ENCODE results near the gene APOBEC3F.

The APOBEC3F gene

DNA sequence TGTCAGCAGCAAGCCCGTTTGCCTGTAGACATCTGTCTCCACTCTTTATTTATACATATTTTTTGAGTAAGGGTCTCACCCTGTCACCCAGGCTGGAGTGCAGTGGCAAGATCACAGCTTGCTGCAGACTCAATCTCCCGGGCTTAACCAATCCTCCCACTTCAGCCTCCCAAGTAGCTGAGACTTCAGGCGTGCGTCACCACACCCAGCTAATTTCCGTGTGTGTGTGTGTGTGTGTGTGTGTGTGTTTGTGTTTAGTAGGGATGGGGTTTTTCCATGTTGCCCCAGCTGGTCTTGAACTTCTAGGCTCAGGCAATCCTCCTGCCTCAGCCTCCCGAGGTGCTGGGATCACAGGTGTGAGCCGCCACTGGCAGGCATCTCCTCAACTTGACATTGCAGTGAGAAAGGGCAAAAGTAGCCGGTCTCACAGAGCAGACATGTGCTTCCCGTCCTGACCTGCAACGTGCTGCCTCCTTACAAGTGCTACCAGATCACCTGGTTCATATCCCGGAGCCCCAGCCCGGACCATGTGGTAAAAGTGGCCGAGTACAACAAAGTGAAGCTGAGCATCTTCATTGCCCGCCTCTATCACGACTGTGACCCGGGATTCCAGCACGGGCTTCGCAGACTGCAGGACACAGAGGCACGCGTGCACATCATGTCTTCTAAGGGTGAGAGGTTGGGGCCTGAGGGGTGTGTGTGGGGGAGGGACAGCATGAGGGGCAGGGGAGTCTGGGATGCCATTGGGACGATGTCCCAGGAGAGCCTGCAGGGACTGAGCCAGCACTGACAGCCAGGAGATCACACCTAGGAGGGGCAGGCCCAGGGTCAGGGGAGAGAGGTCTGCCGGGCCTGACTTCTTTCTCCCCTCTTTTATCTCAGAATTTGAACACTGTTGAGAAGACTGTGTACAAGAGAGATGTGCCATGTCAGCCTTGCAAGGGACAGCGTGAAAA, 50.7 kb downstream of the APOBEC3F start:
- DNase-seq (ENCODE audit: low spot score) = no peak

DNA sequence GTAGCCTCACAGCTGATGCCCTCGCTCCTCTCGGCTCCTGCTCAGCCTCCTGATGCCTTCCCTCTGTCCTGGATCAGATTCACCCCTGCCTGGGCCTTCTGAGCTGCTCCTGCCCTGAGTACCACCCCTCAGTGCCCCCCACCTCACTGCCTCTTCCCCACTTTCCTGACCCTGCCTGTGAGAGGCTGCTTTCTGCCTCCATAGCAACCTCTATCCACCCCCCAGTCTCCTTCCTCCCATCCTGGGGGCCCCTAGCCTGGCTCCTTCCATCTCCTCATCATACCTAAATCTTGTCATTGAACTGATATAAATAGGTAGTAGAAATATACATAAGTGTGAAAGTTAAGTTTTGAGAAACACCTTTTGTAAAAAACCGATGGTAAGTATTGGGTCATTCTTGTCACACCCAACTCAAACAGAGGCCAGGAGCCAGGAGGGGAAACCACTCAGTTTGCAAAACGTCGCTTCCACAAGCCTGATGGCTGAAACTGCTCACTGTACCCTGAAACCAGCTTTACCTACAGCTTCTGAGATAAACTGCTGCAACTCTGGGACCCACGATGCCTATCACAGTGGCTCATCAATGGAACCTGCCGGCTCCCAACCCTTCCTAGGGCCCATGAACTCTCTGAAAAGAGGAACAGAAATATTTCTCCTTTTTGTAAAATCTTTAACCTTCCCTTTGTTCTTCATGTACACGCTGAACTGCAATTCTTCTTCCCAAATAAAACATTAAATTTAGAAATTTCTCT, 51.6 kb downstream of the APOBEC3F start:
- no peak for DNase-seq (ENCODE audit: low spot score)

DNA sequence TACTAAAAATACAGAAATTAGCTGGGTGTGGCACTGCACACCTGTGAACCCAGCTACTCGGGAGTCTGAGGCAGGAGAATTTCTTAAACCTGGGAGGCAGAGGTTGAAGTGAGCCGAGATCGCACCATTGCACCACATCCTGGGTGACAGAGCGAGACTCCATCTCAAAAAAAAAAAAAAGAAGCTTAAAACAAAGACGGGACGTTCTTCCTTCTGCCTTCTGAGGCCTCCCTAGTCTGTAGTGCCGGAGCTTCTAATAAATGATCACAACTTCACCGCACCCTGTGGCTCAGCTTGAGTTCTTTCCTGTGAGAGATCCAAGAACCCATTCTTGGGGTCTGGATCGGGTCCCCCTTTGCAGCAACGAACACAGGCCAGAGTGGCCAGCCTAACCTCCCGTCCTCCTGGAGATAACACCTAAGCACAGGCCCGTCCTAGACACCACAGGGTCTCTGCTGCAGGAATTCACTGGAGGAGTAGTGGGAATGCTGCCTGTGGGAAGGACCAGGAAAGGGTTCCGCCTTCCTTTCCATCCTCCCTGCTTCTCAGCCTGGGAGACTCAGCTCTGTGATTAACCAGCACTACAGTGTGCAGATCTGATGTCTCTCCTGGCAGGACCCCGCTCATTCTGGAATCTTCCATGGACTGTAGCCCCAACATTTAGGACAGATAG, 54.2 kb downstream of the APOBEC3F start:
- DNase-seq (ENCODE audit: low spot score) = no peak

DNA sequence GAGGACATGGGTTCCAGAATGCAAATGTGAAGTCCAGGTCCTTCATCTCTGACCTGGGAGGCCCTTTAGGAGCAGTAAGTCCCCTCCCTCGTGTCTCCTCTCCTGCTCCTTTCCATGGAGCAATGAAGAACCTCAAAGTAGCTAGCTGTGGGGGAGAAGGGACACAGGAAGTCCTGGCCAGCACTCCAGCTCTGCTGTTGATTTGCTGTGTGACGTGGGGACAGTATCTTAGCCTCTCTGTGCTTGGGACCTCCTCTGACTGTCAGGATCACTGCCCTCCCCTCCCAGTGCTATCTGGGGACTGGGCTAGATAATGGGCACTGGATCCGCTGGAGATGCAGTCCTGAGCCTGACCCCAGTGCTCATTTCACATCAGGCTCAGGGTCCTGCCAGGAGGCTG, 55.3 kb downstream of the APOBEC3F start:
- DNase-seq (ENCODE audit: low spot score) = no peak

DNA sequence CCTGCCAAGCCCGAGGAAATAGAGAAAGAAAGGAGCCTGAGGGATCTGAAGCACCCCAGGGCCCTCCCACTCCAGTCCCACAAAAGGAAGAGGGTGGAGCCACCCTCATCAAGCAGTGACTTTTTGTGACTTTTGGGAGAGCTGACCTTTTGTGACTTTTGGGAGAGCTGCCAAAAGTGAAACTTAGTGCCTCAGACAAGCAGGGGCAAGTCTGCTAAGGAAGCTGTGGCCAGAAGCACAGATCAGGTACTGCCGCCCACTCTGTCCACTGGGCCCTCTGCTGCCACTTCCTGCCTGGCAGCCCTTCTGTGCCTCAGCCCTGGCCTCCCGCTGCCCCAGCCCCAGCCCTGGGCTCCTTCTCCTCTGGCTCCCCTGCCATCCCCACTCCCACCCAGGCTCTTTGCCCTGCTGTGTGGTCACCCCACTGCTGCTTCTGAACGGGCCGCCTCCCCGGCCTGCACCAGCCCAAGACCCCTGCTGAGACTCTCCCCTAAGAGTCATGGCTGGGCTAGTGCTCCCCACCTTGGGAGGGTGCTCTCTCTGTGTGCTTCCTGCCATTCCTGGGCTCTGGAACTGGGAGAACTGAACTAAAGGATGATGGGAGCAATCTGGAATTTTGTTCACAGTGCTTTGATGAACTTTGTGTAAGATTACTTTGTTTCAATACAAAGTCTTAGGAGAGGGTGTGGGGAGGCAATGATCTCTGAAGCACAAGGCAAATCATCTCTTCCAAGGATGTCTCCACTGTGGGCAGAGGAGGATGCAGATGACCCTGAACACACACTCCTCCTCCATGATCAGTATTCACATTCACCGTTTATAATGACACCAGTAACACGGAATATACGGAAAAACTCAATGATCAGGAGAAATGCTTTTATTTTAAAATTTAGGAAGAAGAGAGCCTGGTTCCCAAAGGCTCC, 56.7 kb downstream of the APOBEC3F start, which contains the start of gene APOBEC3H:
APOBEC3H (plus strand) TSS at position 147 of the 923 bp plus-strand sequence. CDS start 3,035 bp downstream, outside the sequence.
- no peak for DNase-seq (ENCODE audit: low spot score)

DNA sequence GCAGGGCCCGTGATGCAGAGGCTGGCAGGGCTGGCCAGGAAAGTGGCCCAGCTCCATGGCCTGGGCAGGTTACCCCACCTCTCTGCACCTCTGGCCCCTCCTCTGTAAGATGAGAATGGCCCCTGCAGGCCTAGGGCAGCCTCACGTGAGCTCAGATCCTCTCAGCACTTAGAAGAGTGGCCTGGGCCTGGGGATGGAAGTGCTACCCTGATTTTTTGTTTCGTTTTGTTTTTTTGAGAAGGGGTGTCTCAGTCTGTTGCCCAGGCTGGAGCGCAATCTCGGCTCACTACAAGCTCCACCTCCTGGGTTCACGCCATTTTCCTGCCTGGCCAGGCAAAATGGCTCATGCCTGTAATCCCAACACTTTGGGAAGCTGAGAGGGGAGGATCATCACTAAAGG, 57.4 kb downstream of the APOBEC3F start:
- no peak for DNase-seq (ENCODE audit: low spot score)

DNA sequence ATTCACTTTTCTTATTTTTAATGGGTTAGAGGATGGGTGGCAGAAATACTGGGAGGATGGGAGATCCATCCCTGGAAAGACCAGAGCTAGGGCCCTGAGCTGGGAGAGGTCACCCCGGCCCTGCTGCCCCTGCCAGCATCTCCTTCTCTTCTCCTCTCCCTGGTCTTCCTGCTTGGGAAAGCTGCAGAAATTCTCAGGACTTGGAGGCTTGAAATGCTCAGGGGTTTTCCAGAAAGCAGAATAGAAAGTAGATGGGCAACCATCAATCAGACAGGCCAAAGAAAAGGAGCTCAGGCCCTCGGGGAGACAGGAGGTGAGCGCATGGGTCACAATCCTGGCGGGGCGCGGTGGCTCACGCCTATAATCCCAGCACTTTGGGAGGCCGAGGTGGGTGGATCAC, 57.9 kb downstream of the APOBEC3F start:
- no peak for DNase-seq (ENCODE audit: low spot score)

DNA sequence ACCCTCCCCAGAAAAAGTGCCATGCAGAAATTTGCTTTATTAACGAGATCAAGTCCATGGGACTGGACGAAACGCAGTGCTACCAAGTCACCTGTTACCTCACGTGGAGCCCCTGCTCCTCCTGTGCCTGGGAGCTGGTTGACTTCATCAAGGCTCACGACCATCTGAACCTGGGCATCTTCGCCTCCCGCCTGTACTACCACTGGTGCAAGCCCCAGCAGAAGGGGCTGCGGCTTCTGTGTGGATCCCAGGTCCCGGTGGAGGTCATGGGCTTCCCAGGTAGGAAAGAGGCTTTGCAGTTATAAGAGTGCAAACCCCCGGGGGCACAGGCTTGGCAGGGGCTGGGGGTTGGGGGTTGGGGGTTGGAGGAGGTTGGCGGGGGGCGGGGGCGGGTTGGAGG, 60.6 kb downstream of the APOBEC3F start:
- no peak for DNase-seq (ENCODE audit: low spot score)

DNA sequence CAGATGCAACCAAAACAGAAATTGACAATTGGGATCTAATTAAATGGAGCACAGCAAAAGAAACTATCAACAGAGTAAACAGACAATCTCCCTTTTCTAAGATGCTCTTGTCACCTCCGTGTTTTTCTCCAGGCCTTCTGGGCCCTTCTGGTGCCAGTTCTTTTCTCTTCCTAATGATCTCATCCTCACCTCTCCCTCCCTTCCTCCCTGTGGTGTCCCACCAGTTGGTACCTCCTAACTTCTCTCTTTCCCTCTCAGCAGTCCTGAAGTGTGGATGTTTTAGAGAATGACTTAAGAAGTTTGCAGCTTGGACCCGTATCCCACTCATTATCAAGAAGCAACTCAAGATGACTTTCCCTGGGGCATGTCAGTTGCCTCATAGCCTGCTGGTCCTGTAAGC, 62.8 kb downstream of the APOBEC3F start:
- no peak for DNase-seq (ENCODE audit: low spot score)

Small RNA genes within 50 kb of the gene (small RNA-seq; reads per million reads assigned to genes)
- gene AL022318.2 = 0 reads per million in 2 experiments

Measured in SK-N-DZ (cell line).